ENCODE results near the gene BCAS1. TPM values are rescaled to one million over a fixed set of nuclear protein-coding genes. Genes with fewer than 3 reads are reported as not detected.

The BCAS1 gene
- total RNA-seq, 2 donors from 2014 or later = not detected

DNA sequence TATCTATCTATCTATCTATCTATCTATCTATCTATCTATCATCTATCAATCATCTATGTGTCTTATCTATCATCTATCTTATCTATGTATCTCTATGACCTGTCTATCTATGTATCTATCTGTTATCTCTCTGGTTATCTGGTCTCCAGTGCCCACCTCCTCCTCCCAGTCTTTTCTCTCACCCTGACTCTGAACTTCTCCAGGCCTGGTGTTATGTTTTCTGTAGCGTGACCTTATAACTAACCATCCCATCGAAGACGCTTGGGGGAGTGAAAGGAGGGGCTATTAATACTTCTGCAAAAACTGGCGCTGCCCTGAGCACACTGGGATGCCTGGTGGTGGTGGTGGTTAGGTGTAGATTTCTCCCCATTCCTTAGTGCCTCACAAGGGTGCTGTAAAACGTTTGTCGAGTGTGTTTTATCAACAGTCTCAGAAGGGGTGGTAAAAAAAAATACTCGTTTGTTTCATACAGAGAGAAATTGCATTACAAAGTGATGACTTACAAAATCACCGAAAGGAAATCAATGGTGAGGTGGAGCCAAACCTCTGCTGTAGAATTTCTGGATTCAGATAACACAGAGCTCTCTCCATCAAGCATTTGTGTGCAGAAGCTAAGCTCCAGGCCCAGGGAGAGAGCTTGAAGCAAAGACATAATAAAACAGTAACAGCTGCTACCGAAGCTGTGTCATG lies 156.2 kb downstream of the BCAS1 start:
- peaks cover 34% of the 10 kb centered on the region for H3K4me1 Mint-ChIP-seq
- H3K36me3 Mint-ChIP-seq (ENCODE audit: low read depth) = no peaks in the 10 kb centered on the region
- Histone ChIP-seq H3K27me3 (ENCODE audit: control insufficient read depth, insufficient read depth, low read length, poor library complexity, severe bottlenecking) (no peaks in the 10 kb centered on the region), H3K36me3 (ENCODE audit: control insufficient read depth, insufficient read depth, low read length) (no peaks in the 10 kb centered on the region), H3K9ac (ENCODE audit: extremely low read depth, low read length, poor library complexity, severe bottlenecking) (no peak overlapping the region), H3K9me3 (ENCODE audit: control insufficient read depth, low read length) (peaks cover 12% of the 10 kb centered on the region), H3K4me1 (ENCODE audit: control insufficient read depth, insufficient read depth, low read length) (peaks cover 19% of the 10 kb centered on the region), H3K4me3 (ENCODE audit: low read length) (peak overlapping the region; percentile 59), H3K27ac (ENCODE audit: low read depth, low read length) (no peak overlapping the region)
- TF ChIP-seq, protein P1, sequence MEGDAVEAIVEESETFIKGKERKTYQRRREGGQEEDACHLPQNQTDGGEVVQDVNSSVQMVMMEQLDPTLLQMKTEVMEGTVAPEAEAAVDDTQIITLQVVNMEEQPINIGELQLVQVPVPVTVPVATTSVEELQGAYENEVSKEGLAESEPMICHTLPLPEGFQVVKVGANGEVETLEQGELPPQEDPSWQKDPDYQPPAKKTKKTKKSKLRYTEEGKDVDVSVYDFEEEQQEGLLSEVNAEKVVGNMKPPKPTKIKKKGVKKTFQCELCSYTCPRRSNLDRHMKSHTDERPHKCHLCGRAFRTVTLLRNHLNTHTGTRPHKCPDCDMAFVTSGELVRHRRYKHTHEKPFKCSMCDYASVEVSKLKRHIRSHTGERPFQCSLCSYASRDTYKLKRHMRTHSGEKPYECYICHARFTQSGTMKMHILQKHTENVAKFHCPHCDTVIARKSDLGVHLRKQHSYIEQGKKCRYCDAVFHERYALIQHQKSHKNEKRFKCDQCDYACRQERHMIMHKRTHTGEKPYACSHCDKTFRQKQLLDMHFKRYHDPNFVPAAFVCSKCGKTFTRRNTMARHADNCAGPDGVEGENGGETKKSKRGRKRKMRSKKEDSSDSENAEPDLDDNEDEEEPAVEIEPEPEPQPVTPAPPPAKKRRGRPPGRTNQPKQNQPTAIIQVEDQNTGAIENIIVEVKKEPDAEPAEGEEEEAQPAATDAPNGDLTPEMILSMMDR (conservative IDR thresholded peaks at IDR 0.05) = no peak
- DNase-seq = peak; percentile 36
- H3K9me3 Mint-ChIP-seq = peaks cover 10% of the 10 kb centered on the region
- 49 to 62% methylated on average over 3 to 9 of the region's 9 CpGs for WGBS, 2 experiments (ENCODE audit: insufficient coverage in 1 of 2, insufficient read length in 1 of 2)
- peak overlapping the region; percentile 58 for H3K4me3 Mint-ChIP-seq
- peak overlapping the region; percentile 88 for H3K27ac Mint-ChIP-seq
- no peaks in the 10 kb centered on the region for H3K27me3 Mint-ChIP-seq (ENCODE audit: insufficient read depth)

DNA sequence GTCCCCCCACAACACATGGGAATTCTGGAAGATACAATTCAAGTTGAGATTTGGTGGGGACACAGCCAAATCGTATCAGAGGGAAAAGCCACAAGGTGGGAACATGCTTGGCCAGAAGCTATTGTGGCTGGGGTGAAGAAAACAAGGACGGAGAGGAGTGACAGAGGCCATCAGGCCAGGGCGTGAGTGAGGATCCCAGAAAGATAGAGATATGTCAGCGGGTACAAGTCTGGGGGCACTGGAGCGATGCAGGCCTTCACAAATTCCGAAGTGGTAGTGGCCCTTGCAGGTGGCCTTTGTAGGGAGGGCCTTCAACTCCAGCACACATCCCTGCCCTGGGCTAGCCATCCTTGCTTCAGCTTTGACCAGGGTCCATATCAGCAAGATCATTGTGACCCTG lies 159.1 kb downstream of the BCAS1 start:
- H3K27ac ChIP-seq (ENCODE audit: low read depth, low read length) = no peak overlapping the region
- no peaks in the 10 kb centered on the region for H3K27me3 Mint-ChIP-seq (ENCODE audit: insufficient read depth)

DNA sequence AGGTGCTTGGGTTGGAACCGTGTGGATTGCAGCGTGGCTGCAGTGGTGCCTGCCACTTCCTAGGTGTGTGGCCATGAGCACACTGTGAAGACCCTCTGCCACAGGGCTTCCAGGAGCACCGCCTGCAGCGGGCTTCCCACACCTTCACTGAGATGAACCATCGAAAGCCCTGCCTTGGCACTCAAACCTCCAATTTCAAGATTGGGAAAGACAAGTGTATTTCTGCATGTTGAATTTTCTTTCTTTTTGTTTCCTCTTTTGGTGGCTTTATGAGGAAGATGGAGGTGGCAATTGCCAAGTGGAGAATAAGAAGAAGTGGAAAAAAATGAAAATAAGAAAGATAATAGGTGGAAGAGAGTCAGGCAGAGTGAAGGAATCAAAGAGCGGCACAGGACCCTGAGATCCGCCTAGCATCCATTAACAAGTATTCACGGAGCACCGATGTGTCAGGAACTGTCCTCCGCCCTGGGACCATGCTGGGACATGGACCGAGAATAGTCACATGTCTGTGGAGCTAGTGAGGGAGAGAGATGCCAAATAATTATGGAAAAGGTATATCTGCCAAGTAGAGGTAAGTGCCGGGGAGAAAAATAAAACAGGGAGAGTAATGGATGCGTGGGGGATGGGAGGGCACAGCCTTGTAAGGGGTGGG lies 159.9 kb downstream of the BCAS1 start:
- peaks cover 8% of the 10 kb centered on the region for H3K4me1 ChIP-seq (ENCODE audit: control insufficient read depth, insufficient read depth, low read length)
- Mint-ChIP-seq H3K4me3 (no peak overlapping the region), H3K4me1 (peaks cover 19% of the 10 kb centered on the region), H3K36me3 (ENCODE audit: low read depth) (no peaks in the 10 kb centered on the region), H3K27me3 (ENCODE audit: insufficient read depth) (no peaks in the 10 kb centered on the region), H3K27ac (no peak overlapping the region), H3K9me3 (peaks cover 10% of the 10 kb centered on the region)
- peaks cover 12% of the 10 kb centered on the region for H3K9me3 ChIP-seq (ENCODE audit: control insufficient read depth, low read length)
- H3K4me3 ChIP-seq (ENCODE audit: low read length) = no peak overlapping the region
- 95 to 98% methylated on average over 7 to 13 of the region's 13 CpGs for WGBS, 2 experiments (ENCODE audit: insufficient coverage in 1 of 2, insufficient read length in 1 of 2)
- no peaks in the 10 kb centered on the region for H3K36me3 ChIP-seq (ENCODE audit: control insufficient read depth, insufficient read depth, low read length)
- H3K27me3 ChIP-seq (ENCODE audit: control insufficient read depth, insufficient read depth, low read length, poor library complexity, severe bottlenecking) = no peaks in the 10 kb centered on the region
- DNase-seq = no peak
- TF ChIP-seq, protein P1 (conservative IDR thresholded peaks at IDR 0.05) = no peak
- no peak overlapping the region for H3K9ac ChIP-seq (ENCODE audit: extremely low read depth, low read length, poor library complexity, severe bottlenecking)
- no peak overlapping the region for H3K27ac ChIP-seq (ENCODE audit: low read depth, low read length)

More for the DNA sequence above, 159.1 kb downstream of the BCAS1 start:
- Mint-ChIP-seq H3K9me3 (peaks cover 10% of the 10 kb centered on the region), H3K4me1 (peaks cover 24% of the 10 kb centered on the region), H3K4me3 (no peak overlapping the region), H3K36me3 (ENCODE audit: low read depth) (no peaks in the 10 kb centered on the region), H3K27ac (no peak overlapping the region)
- TF ChIP-seq, protein P1 (conservative IDR thresholded peaks at IDR 0.05) = no peak
- 78 to 100% methylated on average over 2 to 6 of the region's 6 CpGs for WGBS, 2 experiments (ENCODE audit: insufficient coverage in 1 of 2, insufficient read length in 1 of 2)
- Histone ChIP-seq H3K9ac (ENCODE audit: extremely low read depth, low read length, poor library complexity, severe bottlenecking) (no peak overlapping the region), H3K4me1 (ENCODE audit: control insufficient read depth, insufficient read depth, low read length) (peaks cover 8% of the 10 kb centered on the region), H3K4me3 (ENCODE audit: low read length) (no peak overlapping the region), H3K27me3 (ENCODE audit: control insufficient read depth, insufficient read depth, low read length, poor library complexity, severe bottlenecking) (no peaks in the 10 kb centered on the region), H3K36me3 (ENCODE audit: control insufficient read depth, insufficient read depth, low read length) (no peaks in the 10 kb centered on the region), H3K9me3 (ENCODE audit: control insufficient read depth, low read length) (peaks cover 12% of the 10 kb centered on the region)
- no peak for DNase-seq
